ENCODE results near the gene ZBED4.

ZBED4 gene

DNA sequence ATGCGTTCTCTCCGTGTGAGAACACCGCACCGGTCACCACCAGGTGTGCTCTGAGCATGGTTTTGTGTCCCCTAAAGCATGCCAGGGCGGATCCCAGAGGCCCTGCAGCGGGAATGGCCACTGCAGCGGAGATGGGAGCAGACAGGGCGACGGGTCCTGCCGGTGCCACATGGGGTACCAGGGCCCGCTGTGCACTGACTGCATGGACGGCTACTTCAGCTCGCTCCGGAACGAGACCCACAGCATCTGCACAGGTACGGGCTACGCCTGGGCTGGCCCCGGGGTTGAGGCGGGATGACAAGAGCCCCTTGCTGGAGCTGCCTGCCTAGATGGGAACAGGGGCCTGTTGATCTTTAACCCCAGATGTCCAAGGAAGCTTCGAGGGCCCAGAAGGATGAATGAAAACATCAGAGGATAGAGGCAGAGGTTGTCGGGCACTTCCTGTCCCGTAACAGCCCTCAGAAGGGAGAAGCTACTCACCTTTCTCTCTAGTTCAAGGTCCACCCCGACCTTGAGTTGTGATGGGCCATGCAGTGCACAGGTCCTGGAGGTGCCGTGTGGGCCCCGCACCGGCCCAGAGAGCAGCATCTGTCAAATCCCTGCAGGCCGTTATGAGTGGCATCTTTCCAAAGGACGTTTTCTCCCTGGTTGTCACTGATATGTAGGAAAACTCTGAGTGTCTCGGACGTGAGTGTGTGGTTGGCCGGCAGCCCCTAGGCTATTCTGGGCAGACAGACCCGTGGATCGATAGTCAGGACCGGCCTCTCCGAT, 68.0 kb downstream of the ZBED4 start:
- TF ChIP-seq, protein P1, sequence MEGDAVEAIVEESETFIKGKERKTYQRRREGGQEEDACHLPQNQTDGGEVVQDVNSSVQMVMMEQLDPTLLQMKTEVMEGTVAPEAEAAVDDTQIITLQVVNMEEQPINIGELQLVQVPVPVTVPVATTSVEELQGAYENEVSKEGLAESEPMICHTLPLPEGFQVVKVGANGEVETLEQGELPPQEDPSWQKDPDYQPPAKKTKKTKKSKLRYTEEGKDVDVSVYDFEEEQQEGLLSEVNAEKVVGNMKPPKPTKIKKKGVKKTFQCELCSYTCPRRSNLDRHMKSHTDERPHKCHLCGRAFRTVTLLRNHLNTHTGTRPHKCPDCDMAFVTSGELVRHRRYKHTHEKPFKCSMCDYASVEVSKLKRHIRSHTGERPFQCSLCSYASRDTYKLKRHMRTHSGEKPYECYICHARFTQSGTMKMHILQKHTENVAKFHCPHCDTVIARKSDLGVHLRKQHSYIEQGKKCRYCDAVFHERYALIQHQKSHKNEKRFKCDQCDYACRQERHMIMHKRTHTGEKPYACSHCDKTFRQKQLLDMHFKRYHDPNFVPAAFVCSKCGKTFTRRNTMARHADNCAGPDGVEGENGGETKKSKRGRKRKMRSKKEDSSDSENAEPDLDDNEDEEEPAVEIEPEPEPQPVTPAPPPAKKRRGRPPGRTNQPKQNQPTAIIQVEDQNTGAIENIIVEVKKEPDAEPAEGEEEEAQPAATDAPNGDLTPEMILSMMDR (IDR thresholded peaks at IDR 0.05), result no peak
- DNase-seq, result no peak
- intact Hi-C loops (cut with DNase I; ENCODE audit: low total_unique reads), result no loop called here
- Histone ChIP-seq H3K27me3 (no peaks in the 10 kb centered on the region), H3K4me1 (peaks cover 0 to 28% (median 19%) of the 10 kb centered on the region in 4 donors), H3K9me3 (no peaks in the 10 kb centered on the region), H3K36me3 (peaks cover 6 to 57% (median 28%) of the 10 kb centered on the region in 3 donors), H3K27ac (no peak overlapping the region), H3K4me3 (no peak overlapping the region)

DNA sequence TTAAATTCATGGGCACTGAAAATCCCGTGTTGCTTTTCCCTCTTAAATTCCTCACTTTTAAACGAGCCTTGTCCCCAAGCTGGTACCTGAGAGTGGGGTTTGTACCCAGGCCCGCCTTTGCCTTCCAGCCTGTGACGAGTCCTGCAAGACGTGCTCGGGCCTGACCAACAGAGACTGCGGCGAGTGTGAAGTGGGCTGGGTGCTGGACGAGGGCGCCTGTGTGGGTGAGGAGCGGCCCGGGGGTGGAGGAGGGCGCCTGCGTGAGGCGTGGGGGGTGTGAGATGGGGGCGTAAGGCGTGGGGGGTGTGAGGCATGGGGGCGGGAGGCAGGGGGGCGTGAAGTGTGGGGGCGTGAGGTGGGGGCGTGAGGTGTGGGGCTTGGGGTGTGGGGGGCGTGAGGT, 68.8 kb downstream of the ZBED4 start:
- H3K36me3 ChIP-seq, result peaks cover 6 to 57% (median 28%) of the 10 kb centered on the region in 3 donors
- H3K27ac ChIP-seq, result no peak overlapping the region
- no peak overlapping the region for H3K4me3 ChIP-seq
- no peaks in the 10 kb centered on the region for H3K9me3 ChIP-seq
- TF ChIP-seq, protein P1 (IDR thresholded peaks at IDR 0.05), result no peak
- intact Hi-C loops (cut with DNase I; ENCODE audit: low total_unique reads), result no loop called here
- DNase-seq, result no peak
- peaks cover 0 to 20% (median 12%) of the 10 kb centered on the region in 4 donors for H3K4me1 ChIP-seq
- H3K27me3 ChIP-seq, result no peaks in the 10 kb centered on the region

DNA sequence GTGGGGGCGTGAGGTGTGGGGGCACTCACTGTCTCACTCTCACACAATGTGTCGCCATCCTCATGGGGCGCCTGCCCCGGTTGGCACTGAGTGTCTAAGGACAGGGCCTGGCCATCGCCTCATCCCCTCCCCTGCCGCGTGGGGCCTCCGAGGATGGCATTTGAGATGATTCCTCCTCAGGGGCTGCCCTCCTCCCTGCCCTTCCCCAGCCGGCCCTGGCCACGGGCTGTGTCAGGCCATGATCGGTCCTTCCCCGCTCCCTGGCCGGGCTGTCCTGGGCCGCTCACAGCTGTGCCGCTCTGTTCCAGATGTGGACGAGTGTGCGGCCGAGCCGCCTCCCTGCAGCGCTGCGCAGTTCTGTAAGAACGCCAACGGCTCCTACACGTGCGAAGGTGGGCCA, 69.3 kb downstream of the ZBED4 start:
- H3K27ac ChIP-seq, result no peak overlapping the region
- no peak overlapping the region for H3K4me3 ChIP-seq
- H3K27me3 ChIP-seq, result no peaks in the 10 kb centered on the region
- intact Hi-C loops (cut with DNase I; ENCODE audit: low total_unique reads), result no loop called here
- TF ChIP-seq, protein P1 (IDR thresholded peaks at IDR 0.05), result no peak
- peaks cover 0 to 16% (median 8%) of the 10 kb centered on the region in 4 donors for H3K4me1 ChIP-seq
- H3K9me3 ChIP-seq, result no peaks in the 10 kb centered on the region
- DNase-seq, result no peak
- peaks cover 6 to 57% (median 28%) of the 10 kb centered on the region in 3 donors for H3K36me3 ChIP-seq

DNA sequence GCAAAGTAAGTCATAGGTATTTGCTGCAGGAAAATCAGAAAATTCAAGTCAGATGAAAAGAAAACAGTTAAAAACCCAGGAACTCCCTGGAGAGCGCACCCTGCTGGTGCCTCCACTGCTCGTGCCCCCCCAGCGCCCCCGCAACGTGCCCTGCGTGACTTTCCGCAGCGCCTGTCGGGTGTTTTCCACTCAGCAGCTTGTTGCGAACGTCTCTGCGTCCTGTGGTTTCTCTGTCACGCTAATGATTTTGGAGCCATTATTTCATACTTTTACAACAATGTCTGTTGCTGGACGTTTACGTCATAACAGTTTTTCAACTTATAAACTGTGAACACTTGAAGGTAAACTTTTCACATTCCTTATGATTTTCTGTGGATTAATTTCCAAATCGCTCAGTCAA, 69.8 kb downstream of the ZBED4 start:
- intact Hi-C loops (cut with DNase I; ENCODE audit: low total_unique reads), result no loop called here
- TF ChIP-seq, protein P1 (IDR thresholded peaks at IDR 0.05), result no peak
- Histone ChIP-seq H3K9me3 (no peaks in the 10 kb centered on the region), H3K4me1 (peaks cover 0 to 16% (median 8%) of the 10 kb centered on the region in 4 donors), H3K27me3 (peaks cover 0 to 2% of the 10 kb centered on the region in 2 donors), H3K4me3 (no peak overlapping the region), H3K36me3 (peaks cover 6 to 57% (median 28%) of the 10 kb centered on the region in 3 donors), H3K27ac (no peak overlapping the region)
- DNase-seq, result no peak

DNA sequence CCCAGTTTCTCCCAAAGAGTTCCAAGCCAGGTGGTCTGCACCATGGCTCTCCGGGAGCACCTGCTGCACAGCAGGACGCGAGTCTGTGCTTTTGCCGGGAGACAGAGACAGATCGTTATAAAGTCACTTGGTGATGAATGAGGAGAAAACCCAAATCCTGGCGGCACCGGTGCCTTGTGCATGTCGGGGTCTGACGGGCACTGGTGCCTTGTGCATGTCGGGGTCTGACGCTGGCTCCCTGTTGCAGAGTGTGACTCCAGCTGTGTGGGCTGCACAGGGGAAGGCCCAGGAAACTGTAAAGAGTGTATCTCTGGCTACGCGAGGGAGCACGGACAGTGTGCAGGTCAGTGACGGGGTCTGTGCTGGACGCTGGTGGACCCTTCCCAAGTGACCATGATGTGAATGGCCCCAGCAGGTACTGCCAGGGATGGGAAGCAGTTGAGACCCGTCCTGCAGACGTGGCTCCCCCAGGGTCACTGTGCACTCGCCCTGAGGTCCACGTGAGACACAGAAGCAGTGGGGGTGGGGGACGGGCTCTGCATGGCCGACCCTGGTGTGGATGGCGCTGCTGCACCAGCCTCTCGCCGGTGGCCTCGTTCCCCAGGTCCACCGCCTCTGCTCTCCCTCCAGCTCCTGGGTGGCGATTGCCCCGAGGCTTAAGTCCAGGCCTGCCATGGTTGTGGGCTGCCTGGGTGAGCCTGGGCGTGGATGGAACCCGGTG, 70.6 kb downstream of the ZBED4 start:
- Histone ChIP-seq H3K27me3 (peaks cover 0 to 10% of the 10 kb centered on the region in 2 donors), H3K36me3 (peaks cover 6 to 57% (median 28%) of the 10 kb centered on the region in 3 donors), H3K27ac (no peak overlapping the region), H3K4me3 (no peak overlapping the region), H3K9me3 (no peaks in the 10 kb centered on the region), H3K4me1 (peaks cover 0 to 14% (median 6%) of the 10 kb centered on the region in 4 donors)
- intact Hi-C loops (cut with DNase I; ENCODE audit: low total_unique reads), result no loop called here
- TF ChIP-seq, protein P1 (IDR thresholded peaks at IDR 0.05), result no peak
- DNase-seq, result no peak
